ENCODE measurements around the gene RAB11FIP3. TPM values are rescaled to one million over a fixed set of nuclear protein-coding genes. Genes with fewer than 3 reads are reported as not detected.

The RAB11FIP3 gene
- total and polyA plus RNA-seq, 3 experiments from 2014 or later: 4.4 to 32.8 (median 30.0) TPM

GRCh38 chr16:537415-538335 lies 112.2 kb downstream of the RAB11FIP3 start:
- Histone ChIP-seq H3K27ac (ENCODE audit: low read depth, low read length) (no peak overlapping the region), H3K36me3 (ENCODE audit: insufficient read depth, low read length) (no peaks in the 10 kb centered on the region), H3K9me3 (ENCODE audit: low read length) (no peaks in the 10 kb centered on the region), H3K4me1 (ENCODE audit: insufficient read depth, low read length) (no peaks in the 10 kb centered on the region), H3K4me3 (ENCODE audit: low read length) (no peak overlapping the region), H3K27me3 (ENCODE audit: insufficient read depth, low read length, poor library complexity, severe bottlenecking) (no peaks in the 10 kb centered on the region)
- POLR2A ChIA-PET: no interaction called here
- H3K4me3 Mint-ChIP-seq: no peak overlapping the region
- peaks cover 0 to 13% (median 4%) of the 10 kb centered on the region in 3 donors for H3K4me1 Mint-ChIP-seq
- peaks cover 0 to 31% (median 0%) of the 10 kb centered on the region in 3 donors for H3K36me3 Mint-ChIP-seq
- no peaks in the 10 kb centered on the region for H3K9me3 Mint-ChIP-seq
- no peak for DNase-seq
- CTCF ChIA-PET: no interaction called here
- H3K27ac Mint-ChIP-seq: peak overlapping the region in 1 of 8 donors; percentile 74
- no peaks in the 10 kb centered on the region for H3K27me3 Mint-ChIP-seq

GRCh38 chr16:539901-540530 lies 114.6 kb downstream of the RAB11FIP3 start:
- Mint-ChIP-seq H3K4me3 (no peak overlapping the region), H3K36me3 (peaks cover 0 to 28% (median 0%) of the 10 kb centered on the region in 3 donors), H3K27ac (no peak overlapping the region), H3K27me3 (no peaks in the 10 kb centered on the region), H3K4me1 (peaks cover 0 to 6% (median 4%) of the 10 kb centered on the region in 3 donors), H3K9me3 (no peaks in the 10 kb centered on the region)
- Histone ChIP-seq H3K27ac (ENCODE audit: low read depth, low read length) (no peak overlapping the region), H3K4me3 (ENCODE audit: low read length) (no peak overlapping the region), H3K9me3 (ENCODE audit: low read length) (no peaks in the 10 kb centered on the region), H3K36me3 (ENCODE audit: insufficient read depth, low read length) (no peaks in the 10 kb centered on the region), H3K4me1 (ENCODE audit: insufficient read depth, low read length) (no peaks in the 10 kb centered on the region), H3K27me3 (ENCODE audit: insufficient read depth, low read length, poor library complexity, severe bottlenecking) (no peaks in the 10 kb centered on the region)
- CTCF ChIA-PET: no interaction called here
- POLR2A ChIA-PET: no interaction called here
- no peak for DNase-seq

- Mint-ChIP-seq H3K9me3 (no peaks in the 10 kb centered on the region), H3K4me3 (no peak overlapping the region), H3K4me1 (peaks cover 0 to 6% (median 4%) of the 10 kb centered on the region in 3 donors), H3K27ac (no peak overlapping the region), H3K36me3 (peaks cover 0 to 28% (median 0%) of the 10 kb centered on the region in 3 donors), H3K27me3 (no peaks in the 10 kb centered on the region)
- no peaks in the 10 kb centered on the region for H3K4me1 ChIP-seq (ENCODE audit: insufficient read depth, low read length)
- ChIA-PET CTCF (no interaction called here), POLR2A (no interaction called here)
- no peak overlapping the region for H3K4me3 ChIP-seq (ENCODE audit: low read length)
- H3K27me3 ChIP-seq (ENCODE audit: insufficient read depth, low read length, poor library complexity, severe bottlenecking): no peaks in the 10 kb centered on the region
- no peak for DNase-seq
- H3K36me3 ChIP-seq (ENCODE audit: insufficient read depth, low read length): no peaks in the 10 kb centered on the region
- H3K27ac ChIP-seq (ENCODE audit: low read depth, low read length): no peak overlapping the region
- H3K9me3 ChIP-seq (ENCODE audit: low read length): no peaks in the 10 kb centered on the region
These were observed 115.3 kb downstream of the RAB11FIP3 start for GRCh38 chr16:540645-541340.

GRCh38 chr16:543301-544164 lies 118.1 kb downstream of the RAB11FIP3 start:
- H3K27ac Mint-ChIP-seq: no peak overlapping the region

GRCh38 chr16:544517-544916 lies 119.1 kb downstream of the RAB11FIP3 start:
- Mint-ChIP-seq H3K9me3 (no peaks in the 10 kb centered on the region), H3K36me3 (peaks cover 0 to 12% (median 0%) of the 10 kb centered on the region in 3 donors), H3K27ac (no peak overlapping the region), H3K27me3 (no peaks in the 10 kb centered on the region), H3K4me3 (no peak overlapping the region), H3K4me1 (peaks cover 0 to 3% (median 3%) of the 10 kb centered on the region in 3 donors)
- H3K27ac ChIP-seq (ENCODE audit: low read depth, low read length): no peak overlapping the region
- no peaks in the 10 kb centered on the region for H3K27me3 ChIP-seq (ENCODE audit: insufficient read depth, low read length, poor library complexity, severe bottlenecking)
- ChIA-PET POLR2A (no interaction called here), CTCF (no interaction called here)
- no peak for DNase-seq
- H3K36me3 ChIP-seq (ENCODE audit: insufficient read depth, low read length): no peaks in the 10 kb centered on the region
- H3K4me1 ChIP-seq (ENCODE audit: insufficient read depth, low read length): no peaks in the 10 kb centered on the region
- H3K4me3 ChIP-seq (ENCODE audit: low read length): no peak overlapping the region
- H3K9me3 ChIP-seq (ENCODE audit: low read length): no peaks in the 10 kb centered on the region

More at GRCh38 chr16:543301-544164, 118.1 kb downstream of the RAB11FIP3 start:
- Histone ChIP-seq H3K27ac (ENCODE audit: low read depth, low read length) (no peak overlapping the region), H3K4me3 (ENCODE audit: low read length) (no peak overlapping the region), H3K9me3 (ENCODE audit: low read length) (no peaks in the 10 kb centered on the region), H3K4me1 (ENCODE audit: insufficient read depth, low read length) (no peaks in the 10 kb centered on the region), H3K27me3 (ENCODE audit: insufficient read depth, low read length, poor library complexity, severe bottlenecking) (no peaks in the 10 kb centered on the region), H3K36me3 (ENCODE audit: insufficient read depth, low read length) (no peaks in the 10 kb centered on the region)
- Mint-ChIP-seq H3K9me3 (no peaks in the 10 kb centered on the region), H3K4me3 (no peak overlapping the region), H3K4me1 (peaks cover 0 to 6% (median 4%) of the 10 kb centered on the region in 3 donors), H3K27me3 (no peaks in the 10 kb centered on the region), H3K36me3 (peaks cover 0 to 15% (median 0%) of the 10 kb centered on the region in 3 donors)
- ChIA-PET POLR2A (no interaction called here), CTCF (no interaction called here)
- DNase-seq: no peak

- Histone ChIP-seq H3K4me1 (ENCODE audit: insufficient read depth, low read length) (no peaks in the 10 kb centered on the region), H3K4me3 (ENCODE audit: low read length) (no peak overlapping the region), H3K27ac (ENCODE audit: low read depth, low read length) (no peak overlapping the region), H3K27me3 (ENCODE audit: insufficient read depth, low read length, poor library complexity, severe bottlenecking) (no peaks in the 10 kb centered on the region), H3K9me3 (ENCODE audit: low read length) (no peaks in the 10 kb centered on the region), H3K36me3 (ENCODE audit: insufficient read depth, low read length) (no peaks in the 10 kb centered on the region)
- no peaks in the 10 kb centered on the region for H3K9me3 Mint-ChIP-seq
- peak; percentile 30 to 66 (median 37) for DNase-seq
- ChIA-PET POLR2A (no interaction called here), CTCF (no interaction called here)
- H3K27me3 Mint-ChIP-seq: no peaks in the 10 kb centered on the region
- H3K36me3 Mint-ChIP-seq: peaks cover 0 to 12% (median 0%) of the 10 kb centered on the region in 3 donors
- no peak overlapping the region for H3K4me3 Mint-ChIP-seq
- H3K27ac Mint-ChIP-seq: no peak overlapping the region
- H3K4me1 Mint-ChIP-seq: peaks cover 0 to 2% (median 2%) of the 10 kb centered on the region in 3 donors
These were observed 121.7 kb downstream of the RAB11FIP3 start for GRCh38 chr16:546909-547770.

- Mint-ChIP-seq H3K27ac (no peak overlapping the region), H3K9me3 (no peaks in the 10 kb centered on the region), H3K27me3 (no peaks in the 10 kb centered on the region), H3K36me3 (peaks cover 0 to 9% (median 0%) of the 10 kb centered on the region in 3 donors), H3K4me1 (no peaks in the 10 kb centered on the region), H3K4me3 (no peak overlapping the region)
- Histone ChIP-seq H3K27ac (ENCODE audit: low read depth, low read length) (no peak overlapping the region), H3K36me3 (ENCODE audit: insufficient read depth, low read length) (no peaks in the 10 kb centered on the region), H3K4me1 (ENCODE audit: insufficient read depth, low read length) (no peaks in the 10 kb centered on the region), H3K27me3 (ENCODE audit: insufficient read depth, low read length, poor library complexity, severe bottlenecking) (no peaks in the 10 kb centered on the region), H3K9me3 (ENCODE audit: low read length) (no peaks in the 10 kb centered on the region), H3K4me3 (ENCODE audit: low read length) (no peak overlapping the region)
- ChIA-PET CTCF (no interaction called here), POLR2A (no interaction called here)
- no peak for DNase-seq
These were observed 123.1 kb downstream of the RAB11FIP3 start for GRCh38 chr16:548586-548985.

Measured in CD8-positive, alpha-beta memory T cell (primary cell).